NCI-H2196 treated with DMSO at 0.1 percent for 48 hours (cell line): Measurements from ENCODE around the gene SFXN2.
"Not testable (repeated sequence)": the region's sequence is repeated elsewhere in the genome, so short reads cannot be mapped to it uniquely, and the experiment has no call there.

Experiments used
- DNase-seq: peaks from one replicate; lab custom pipeline; 2025; ENCODE audit not compliant: unreplicated experiment; lab: John Stamatoyannopoulos, UW

The SFXN2 gene, protein sequence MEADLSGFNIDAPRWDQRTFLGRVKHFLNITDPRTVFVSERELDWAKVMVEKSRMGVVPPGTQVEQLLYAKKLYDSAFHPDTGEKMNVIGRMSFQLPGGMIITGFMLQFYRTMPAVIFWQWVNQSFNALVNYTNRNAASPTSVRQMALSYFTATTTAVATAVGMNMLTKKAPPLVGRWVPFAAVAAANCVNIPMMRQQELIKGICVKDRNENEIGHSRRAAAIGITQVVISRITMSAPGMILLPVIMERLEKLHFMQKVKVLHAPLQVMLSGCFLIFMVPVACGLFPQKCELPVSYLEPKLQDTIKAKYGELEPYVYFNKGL

GRCh38 chr10:102714621-102715455 lies at the start of gene SFXN2:
Gene SFXN2 (plus strand): TSS chr10:102714636. CDS start chr10:102726637, 12,001 bp downstream.
- DNase-seq: no peak

GRCh38 chr10:102665904-102666509 lies 48.4 kb upstream of the SFXN2 start:
- DNase-seq: no peak

DNA sequence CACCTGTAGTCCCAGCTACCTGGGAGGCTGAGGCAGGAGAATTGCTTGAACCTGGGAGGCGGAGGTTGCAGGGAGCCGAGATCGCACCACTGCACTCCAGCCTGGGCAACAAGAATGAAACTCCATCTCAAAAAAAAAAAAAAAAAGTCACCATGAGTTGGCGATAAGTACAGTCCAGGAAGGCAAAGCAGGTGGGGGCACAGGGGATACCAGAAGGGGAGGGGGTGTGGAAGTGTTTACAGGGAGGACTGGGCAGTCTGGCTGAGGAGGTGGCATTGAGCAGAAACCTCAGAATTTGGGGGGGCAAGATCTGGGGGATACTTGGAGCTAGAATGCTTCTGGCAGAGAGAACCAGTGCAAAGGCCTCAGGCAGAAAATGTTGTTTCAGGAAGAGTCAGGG lies 47.0 kb upstream of the SFXN2 start:
- DNase-seq: not testable (repeated sequence)

GRCh38 chr10:102668326-102669107 lies 45.9 kb upstream of the SFXN2 start:
- DNase-seq: no peak

GRCh38 chr10:102669206-102670064 lies 45.0 kb upstream of the SFXN2 start:
- DNase-seq: no peak

GRCh38 chr10:102670065-102670670 lies 44.3 kb upstream of the SFXN2 start:
- DNase-seq: no peak

- DNase-seq: no peak
These were observed 43.5 kb upstream of the SFXN2 start for GRCh38 chr10:102670871-102671434.

GRCh38 chr10:102673236-102673818 lies 41.1 kb upstream of the SFXN2 start:
- DNase-seq: no peak

DNA sequence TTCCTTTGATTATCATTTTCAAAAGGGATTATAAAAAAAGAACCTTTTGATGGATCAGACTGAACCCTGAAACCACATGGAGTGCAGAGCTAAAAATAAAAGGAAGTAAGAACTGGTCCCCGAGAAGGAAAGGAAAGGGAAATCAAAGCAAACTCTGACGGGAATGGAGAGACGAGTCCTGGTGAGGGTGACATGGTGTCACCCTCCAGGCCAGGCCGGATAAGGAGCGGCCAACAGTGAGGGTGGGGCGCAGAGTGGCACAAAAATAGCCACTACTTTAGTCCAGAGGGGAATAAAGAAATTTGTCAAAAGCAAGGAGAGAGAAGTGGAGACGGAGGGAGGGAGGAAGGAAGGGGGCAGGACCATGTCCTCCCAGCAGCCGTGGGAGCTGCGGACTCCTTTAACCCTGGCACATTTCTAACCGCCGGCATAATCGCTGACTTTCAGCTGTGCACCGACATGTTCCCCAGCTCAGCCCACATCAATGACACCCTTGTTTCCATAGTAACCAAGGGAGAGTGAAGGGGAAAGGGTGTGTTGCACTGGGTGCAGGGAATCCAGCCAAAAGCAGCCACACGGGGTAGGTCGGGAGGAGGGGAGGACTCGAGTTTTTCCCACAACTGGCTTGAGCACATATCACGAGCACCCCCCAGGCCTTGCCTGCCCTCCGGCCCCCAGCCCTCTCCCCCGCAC lies 40.5 kb upstream of the SFXN2 start:
- DNase-seq: no peak

DNA sequence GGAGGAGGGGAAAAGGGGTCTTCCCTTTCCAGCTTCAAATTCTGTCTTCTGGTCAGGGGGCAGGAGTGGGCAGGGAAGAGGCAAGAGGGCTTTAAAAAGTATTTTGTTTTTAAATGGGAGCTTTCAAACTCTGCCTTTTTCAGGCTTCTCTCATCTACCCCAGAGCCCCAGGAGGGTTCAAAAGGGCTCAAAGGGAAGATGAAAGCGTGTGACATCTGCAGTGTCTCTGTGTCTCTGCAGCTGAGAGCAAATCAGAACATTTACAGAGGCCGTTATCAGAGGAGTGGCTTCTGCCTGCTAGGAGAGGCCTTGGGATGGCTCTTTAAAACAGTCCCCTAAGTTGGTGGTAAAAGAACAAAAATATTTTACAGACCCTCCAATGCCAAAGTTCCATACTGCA lies 39.9 kb upstream of the SFXN2 start:
- no peak for DNase-seq

- DNase-seq: no peak
These were observed 39.3 kb upstream of the SFXN2 start for GRCh38 chr10:102675011-102675665.

DNA sequence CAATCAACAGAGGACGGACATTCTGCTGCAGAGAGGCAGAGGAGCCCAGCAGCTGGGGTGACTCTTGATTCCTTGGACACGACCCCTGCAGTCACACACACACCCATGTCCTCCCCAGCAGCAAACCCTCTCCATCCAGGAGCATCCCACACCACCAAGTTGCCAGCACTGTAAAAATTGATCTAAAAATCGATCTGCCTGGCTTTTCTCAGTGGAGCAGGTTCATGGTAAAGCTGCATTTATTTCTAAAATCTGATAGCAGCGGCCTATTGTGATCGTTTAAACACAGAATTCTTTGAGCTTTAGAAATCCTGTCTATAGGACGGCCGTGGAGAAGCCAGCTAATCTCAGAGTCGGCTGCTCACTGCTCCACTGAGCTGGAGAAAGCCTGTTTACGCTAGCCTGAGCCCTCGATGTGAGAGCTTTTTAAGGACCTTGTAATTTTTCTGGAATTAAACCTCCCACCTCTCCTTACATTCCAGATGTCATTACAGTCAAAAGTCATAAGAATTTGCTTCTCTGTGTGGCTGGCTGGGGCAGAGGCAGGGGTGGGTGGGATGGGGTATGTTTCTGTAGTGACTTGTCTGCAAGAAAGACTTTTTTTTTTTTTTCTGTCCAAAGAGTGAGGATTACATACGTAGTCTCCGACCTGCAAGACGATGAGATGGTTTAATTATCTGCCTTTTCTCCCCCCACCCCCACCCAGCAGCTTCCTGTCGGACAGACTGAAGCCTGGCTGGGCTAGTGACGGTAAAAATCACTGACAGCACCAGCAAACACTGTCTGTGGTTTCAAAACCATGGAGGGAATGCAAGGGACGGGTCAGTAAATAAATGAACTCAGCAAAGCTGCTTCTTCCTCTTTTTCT lies 38.5 kb upstream of the SFXN2 start:
- no peak for DNase-seq

DNA sequence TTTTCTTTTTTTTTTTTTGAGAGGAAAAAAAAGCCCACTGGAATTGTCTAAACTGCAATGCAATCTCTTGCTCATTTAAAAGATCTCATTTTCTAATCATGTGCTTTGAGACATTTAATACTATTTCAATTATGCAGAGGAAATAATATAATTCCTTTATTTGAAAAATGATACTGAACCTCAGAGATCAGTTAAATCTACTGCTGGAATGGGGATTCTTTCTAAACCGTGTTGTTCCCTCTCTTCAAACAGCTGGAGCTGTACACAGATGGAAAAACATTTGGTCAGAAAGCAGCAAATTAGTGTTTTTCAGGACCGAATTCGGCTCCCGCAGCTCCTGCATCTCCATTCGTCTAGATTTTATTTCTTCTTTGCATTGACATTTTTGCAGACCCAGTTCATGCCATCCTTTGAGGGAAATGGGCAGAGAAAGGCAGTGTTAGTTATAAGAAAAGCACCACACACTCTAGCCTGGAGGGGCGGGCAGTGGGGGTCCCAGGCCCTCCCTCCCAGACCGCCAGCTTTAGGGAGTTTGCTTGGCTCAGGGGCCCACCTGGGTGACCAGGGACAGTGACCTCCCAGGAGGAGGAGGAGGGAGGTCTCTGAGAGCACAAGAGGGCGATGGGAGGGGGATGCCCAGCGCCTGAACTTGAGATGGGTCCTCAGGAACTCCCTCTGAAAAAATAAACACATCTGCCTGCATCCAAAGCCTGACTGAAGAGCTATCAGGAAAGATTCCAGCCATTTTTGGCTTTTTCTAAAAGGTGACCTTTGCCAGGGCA lies 37.7 kb upstream of the SFXN2 start:
- no peak for DNase-seq

- no peak for DNase-seq
These were observed 36.9 kb upstream of the SFXN2 start for GRCh38 chr10:102677331-102678067.

DNA sequence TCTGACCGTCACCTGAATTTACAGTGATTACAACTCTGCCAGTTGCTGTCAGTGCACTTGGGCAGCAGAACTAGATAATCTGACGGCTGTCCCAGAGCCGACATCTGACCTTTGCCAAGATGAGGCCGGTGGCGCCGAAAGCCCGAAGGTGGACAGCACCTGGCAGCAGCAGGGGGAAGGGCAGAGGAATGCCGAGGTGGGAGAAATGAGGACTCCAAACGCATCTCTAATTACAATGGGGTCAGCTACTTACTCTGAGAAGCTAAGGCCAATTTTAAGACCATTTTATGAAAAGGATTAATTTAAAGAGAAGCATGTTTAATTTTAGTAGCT lies 36.4 kb upstream of the SFXN2 start:
- DNase-seq: no peak

GRCh38 chr10:102678842-102679289 lies 35.6 kb upstream of the SFXN2 start:
- peak; percentile 44 for DNase-seq
